NCI-H1105 (cell line): ENCODE results near the gene RPS19.
A peak's percentile ranks its signal among the peaks of the same experiment; 100 is the strongest.
"Not testable (repeated sequence)": the region's sequence is repeated elsewhere in the genome, so short reads cannot be mapped to it uniquely, and the experiment has no call there.

Experiments used
- DNase-seq: peaks from one replicate; lab custom pipeline; 2025; lab: John Stamatoyannopoulos, UW

The RPS19 gene

DNA sequence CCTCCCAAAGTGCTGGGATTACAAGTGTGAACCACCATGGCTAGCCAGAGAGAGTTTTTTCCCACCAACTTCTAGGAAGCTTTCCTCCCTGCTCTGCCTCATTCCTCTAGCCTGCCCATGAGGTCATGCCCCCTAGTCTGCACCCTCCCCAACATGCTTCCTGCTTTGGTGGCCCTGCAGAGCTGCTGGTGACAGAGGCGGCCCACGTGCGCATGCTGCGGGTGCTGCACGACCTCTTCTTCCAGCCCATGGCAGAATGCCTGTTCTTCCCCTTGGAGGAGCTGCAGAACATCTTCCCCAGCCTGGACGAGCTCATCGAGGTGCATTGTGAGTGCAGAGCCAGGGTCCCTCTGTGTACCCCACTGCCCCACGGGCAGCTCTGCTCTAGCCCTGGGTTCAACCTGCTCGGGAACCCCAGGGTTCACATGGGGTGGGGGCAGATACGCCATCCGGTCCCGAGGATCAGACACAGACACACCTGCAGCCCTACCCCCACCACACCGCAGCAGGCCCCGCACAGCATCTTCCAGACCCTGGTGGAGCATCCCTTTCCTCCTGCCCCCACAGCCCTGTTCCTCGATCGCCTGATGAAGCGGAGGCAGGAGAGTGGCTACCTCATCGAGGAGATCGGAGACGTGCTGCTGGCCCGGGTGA lies 41.8 kb downstream of the RPS19 start:
- DNase-seq: no peak

DNA sequence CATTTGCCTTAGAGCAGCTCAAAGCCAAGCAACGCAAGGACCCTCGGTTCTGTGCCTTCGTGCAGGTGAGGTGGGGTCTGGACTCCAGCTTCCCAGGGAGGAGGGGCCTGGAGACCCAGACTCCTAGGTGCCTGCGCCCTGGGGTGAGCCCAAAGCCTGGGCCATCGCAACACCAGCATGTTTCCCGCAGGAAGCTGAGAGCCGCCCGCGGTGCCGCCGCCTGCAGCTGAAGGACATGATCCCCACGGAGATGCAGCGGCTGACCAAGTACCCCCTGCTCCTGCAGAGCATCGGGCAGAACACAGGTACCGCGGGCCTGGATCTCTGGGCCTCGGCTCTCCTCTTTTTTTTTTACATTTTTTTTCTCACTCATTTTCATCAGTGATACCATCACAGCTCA lies 42.5 kb downstream of the RPS19 start:
- no peak for DNase-seq

DNA sequence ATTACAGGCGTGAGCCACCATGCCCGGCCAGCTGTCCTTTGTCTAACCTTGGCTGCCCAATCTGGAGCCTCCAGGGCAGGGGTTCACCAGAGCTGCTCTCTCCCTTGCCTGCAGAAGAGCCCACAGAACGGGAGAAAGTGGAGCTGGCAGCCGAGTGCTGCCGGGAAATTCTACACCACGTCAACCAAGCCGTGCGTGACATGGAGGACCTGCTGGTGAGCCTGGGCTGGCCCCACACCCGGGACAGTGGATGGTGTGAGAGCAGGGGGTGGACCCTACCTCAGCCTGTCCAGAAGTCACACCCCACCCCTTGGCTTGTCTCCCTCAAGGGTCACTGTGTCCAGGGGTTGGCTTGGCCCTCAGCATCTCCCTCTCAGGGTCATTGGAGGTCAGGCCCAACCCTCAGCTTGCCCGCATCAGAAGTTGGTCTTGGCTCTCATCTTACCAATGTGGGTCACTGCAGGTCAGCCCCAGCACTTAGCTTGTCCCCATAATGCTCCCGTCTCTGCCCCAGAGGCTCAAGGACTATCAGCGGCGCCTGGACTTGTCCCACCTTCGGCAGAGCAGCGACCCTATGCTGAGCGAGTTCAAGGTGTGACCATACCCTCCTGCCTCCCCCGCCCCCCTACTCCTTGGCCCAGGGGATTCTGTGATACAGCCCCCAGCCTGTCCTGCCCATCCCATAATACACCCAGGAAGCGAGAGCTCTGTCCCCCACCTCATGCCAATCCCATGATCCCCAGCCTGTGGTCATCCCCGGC lies 43.3 kb downstream of the RPS19 start:
- DNase-seq: no peak

DNA sequence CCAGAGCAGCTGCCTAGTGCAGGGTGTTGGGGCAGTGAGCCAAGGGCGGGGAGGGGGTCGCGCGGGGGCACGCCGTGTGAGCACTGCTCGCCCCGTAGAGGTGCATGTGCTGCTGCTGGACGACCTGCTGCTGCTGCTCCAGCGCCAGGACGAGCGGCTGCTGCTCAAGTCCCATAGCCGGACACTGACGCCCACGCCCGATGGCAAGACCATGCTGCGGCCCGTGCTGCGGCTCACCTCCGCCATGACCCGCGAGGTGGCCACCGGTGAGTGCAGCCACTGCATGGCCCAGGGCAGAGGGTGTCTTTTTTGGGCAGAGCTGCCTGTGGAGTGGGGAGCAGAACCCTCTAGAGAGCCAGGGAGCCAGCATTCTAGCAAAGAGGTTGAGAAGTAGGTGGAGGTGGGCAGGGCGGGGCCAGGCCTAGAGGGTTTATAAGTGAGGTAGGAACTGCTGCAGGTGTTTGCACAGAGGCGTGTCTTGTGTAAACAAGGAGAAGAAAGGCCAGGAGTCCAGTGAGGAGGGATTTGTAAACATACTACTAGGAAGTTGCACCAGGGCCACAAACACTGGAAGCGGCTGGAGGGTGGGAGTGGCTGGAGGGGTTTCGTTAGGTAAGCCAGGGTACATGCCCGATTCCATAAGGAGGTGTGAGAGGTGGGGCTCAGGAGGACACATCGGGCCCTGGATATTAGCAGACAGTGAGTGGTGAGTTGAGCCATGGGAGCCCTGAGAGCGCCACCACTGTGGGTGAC lies 44.2 kb downstream of the RPS19 start:
- DNase-seq: peak; percentile 77

GRCh38 chr19:41905273-41906002 lies 45.4 kb downstream of the RPS19 start:
- no peak for DNase-seq

GRCh38 chr19:41906271-41906670 lies 46.2 kb downstream of the RPS19 start:
- no peak for DNase-seq

DNA sequence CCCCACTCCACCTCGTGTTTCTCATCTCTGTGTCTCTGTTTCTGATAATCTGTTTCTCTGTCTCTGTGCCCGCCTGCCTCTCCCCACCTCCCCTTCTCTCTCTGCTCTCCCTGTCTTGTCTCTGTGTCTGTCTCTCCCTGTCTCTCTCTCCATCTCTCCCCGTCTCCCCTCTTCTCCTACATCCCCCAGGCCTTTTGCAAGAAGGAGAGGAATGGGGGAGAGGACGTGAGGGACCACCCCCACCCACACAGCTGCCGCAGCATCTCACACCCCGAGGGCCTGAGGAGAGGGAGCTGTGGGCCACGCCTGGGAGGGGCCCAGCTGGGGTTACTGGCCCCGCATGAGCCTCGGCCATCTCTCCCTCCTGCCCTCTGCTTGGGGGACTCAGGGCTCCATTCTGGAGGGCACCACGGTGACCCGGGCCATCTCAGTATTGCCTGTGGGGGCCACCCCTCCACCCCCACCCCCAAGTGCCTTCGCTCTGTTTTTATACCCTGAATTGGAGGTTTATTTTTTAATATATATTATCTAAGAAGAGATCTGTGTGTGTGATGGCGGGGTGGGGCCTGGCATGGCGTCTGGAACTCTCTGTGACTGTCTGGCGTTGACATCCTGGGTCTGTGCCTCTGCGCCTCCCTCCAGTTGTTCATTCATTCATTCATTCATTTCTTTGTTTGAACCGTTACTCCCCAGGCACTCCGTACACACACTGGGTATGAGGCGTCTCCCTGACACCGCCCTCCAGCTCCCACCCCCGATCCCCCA lies 47.0 kb downstream of the RPS19 start:
- no peak for DNase-seq

DNA sequence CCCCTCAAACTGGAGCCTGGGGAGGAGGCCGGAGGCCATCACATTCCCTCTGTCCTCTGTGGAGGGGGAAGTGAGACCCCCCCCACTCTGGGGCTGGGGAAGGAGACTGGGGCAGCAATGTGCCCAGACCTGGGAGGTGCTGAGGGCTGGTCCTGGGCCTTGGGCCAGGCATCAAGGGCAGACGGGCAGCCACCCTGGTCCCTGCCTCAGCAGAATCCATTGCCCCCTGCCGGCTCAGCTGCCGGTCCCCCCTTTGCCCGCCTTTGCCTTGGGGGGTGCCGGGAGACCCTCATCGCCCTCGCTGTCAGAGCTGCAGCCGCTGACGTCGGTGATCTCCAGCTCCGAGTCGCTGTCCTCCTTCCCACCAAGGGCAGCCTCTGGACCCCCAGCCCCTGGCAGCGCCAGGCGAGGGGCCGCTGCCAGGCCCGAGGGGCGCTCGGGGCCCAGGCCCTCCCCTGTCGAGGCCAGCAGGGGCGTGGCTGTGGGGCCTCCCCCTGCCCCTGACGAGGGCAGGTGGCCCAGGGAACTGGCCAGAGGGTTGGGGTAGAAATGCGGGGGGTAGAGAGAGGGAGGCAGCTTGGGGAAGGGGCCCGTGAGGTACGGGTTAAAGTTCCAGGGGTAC lies 48.0 kb downstream of the RPS19 start:
- DNase-seq: no peak

DNA sequence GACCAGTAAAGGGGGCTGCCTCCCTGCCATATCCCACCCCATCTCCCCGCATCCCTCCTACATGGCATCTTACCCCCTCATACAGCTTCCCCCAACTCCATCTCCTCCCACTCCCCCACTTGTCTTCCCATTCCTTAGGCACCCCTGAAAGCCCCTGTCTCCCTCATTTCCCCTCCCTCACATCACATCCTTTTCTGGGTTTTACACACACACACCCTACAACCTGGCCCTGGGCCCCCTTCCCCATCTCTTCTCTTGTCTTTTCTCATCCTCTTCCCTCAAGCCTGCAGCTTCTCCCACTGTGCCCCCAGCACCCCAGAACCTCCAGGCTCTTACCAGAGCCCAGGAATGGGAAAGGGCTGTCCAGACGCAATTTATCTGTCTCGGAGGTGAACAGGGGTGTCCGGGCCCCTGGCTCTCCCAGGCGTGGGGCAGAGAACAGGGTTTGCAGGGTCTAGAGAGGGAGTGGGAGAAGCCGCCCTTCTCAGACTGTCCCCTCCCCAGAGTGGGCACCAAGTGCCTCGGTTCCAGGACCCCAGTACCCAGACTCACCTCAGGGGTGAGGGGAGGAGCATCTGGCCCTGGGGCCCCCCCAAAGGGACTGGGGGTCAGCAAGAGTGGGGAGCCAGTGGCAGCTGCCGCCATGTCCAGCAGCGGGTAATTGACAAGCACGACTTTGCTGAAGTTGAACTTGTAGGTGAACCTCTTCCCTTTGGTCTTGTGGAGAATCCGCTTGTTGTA lies 48.8 kb downstream of the RPS19 start:
- no peak for DNase-seq

GRCh38 chr19:41909706-41910105 lies 49.7 kb downstream of the RPS19 start:
- no peak for DNase-seq

DNA sequence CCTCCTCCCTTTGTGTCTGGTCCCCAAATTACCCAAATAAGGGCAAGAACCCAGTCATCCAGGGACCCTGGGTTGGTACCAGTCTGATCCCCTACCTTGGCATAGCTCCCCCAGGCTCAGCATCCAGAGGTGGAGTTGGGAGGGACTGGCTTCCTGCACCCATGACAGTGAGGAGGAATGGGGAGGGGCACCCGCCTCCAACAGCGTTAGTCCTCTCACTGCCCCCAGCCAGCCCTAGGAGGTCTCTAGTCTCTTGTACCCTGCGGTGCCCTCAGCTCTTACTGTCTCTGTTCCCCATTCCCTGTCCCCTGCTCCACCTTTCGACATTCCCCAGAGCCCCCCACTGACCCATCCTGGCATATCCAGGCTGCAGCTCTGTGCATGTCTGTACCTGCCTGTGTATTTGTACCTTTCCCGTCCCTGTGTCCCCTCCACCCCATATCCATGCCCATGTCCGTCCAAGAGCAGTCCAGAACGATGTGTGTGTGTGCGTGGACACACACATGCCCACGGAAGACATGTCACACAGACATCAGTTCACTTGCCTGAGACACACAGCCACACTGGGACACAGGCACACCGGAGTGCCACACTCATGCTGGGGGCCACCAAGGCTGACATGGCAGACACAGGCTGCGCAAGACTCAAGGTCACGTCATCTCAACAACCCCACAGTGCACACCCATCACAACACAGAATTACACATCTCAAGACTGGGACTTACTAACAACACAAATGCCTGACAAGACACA lies 50.4 kb downstream of the RPS19 start:
- no peak for DNase-seq

DNA sequence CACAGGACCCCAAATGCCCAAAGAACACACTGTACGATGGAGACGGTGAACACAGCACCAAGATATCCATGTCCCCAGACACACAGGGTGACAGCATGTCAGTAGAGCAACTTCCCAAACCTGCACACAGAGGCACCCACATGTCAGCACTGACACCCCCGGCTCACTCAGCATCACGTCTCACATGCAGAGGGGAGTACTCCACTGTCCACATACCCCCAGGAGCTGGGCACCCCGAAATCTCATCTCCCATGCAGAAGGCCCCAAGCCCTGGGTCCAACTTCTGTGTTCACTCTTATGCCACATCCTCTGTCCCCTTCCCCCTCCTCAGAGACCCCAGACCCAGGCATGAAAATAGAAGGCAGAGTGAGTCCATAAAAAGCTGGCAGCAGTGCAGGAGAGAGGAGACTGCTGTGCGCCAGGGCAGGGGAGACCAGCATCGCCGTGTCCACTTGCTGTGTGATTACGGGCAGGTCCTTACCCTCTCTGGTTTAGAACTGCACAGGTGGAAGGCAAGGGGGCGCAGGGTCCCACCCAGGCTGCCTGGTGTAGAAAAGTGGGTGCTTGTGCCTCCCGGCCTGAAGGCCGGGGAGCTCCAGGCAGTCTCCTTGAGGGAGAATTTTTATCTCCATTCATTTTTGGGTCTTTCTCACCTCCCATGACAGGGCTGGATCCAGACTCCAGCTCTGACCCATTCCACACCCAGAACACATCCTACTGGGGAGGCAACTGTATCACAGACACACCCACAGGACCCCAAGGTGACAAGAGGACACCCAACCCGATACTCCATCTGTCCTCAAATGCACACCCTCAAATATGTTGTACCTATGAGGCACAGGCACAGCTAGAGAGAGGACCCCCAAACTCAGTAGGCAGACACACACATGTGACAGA lies 51.2 kb downstream of the RPS19 start:
- DNase-seq: no peak

DNA sequence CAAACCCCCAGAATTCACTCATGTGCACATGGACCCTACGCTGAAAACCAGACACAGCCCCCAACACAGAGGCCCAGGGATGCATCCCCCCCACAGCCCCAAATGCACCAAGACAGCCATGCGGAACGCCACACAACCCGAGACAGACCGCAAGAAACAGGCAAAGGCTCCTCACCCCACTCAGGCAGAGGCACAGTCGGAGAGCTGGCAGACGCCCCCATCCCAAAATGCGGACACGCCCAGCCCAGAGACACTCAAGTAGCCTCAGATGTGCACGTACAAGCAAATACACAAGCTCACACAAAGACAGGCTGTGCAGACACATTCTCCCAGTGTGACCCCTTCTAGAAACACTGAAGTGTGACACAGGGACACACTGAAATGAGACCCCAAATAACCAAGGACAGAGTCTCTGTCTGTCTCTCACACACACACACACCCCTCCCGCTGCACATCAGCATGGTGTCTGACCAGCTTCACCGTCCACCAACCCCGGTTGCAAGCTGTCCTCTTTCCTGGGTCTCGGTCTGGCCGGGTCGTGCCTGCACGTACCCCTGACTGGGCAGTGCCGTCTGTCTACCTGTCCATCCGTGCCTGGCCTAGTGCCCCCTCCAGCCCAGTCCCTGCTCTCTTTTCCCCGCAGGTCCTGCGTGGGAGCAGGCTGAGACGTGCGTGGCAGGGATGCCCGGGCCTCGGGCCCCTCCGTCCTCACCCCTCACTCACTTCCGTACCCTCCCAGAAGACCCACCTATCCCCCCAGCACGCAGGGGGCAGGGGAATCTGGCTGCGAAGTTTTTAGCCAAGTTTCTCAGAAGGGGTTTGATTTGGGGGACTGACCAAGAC lies 52.1 kb downstream of the RPS19 start:
- no peak for DNase-seq

DNA sequence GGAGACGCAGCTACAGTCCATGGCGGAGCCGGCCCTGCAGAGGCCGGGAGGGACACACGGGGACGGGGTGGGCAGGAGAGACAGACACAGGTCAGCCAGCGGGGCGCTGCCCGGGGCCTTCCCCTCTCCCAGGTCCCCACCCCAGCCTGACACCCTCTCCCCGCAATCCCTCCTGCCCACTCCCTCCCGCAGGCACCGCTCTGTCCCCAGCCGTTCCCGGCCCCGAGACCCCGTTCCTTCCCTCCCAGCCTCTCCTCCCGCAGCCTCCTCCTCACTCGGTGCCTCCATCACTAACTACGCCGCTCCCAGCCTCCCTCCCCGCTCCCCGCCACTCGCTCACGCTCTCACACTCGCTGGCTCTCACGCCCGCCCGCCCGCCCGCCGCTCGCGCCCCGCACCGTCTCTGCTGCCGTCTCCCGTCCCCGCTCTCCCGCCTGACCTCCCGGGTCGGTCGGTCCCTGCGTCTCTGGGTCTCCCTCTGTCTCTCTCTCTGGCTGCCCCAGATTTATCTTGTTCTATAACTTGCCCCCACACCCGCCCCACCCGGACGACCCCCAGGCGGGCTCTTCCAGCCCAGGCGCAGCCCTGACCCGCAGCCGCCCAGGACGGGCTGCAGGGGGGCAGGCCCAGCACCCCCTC lies 53.0 kb downstream of the RPS19 start:
- no peak for DNase-seq

GRCh38 chr19:41913538-41914423 lies 53.7 kb downstream of the RPS19 start:
- no peak for DNase-seq

GRCh38 chr19:41914424-41914834 lies 54.4 kb downstream of the RPS19 start:
- not testable (repeated sequence) for DNase-seq
